Upper lobe of left lung (tissue), 4 donors: Measurements from ENCODE around the gene HOMER1.

Experiments
- CTCF ChIP-seq, 6 experiments: fragments of 450-650 bp in 4 of 6; fragments of 200-600 bp in 2 of 6; sonication (generic) in 2 of 6; IDR thresholded peaks; one replicate each; pipeline ENCODE4 v1.5.1; 2016 to 2019; ENCODE audit warnings: antibody characterized with exemption in 6 of 6
- POLR2A ChIP-seq, 4 donors: fragments of 450-650 bp; IDR thresholded peaks; one replicate each; pipeline ENCODE4 v1.5.1; 2016 to 2017; ENCODE audit warnings: antibody characterized with exemption in 4 of 4, mild to moderate bottlenecking in 2 of 4

GRCh38 chr5:79563247-79563590, 49.3 kb upstream of the HOMER1 start:
- TF ChIP-seq CTCF (IDR thresholded peaks at IDR 0.05), result no peak
- no peak for TF ChIP-seq POLR2A (IDR thresholded peaks at IDR 0.05)
